GM12801 (cell line): Measurements from ENCODE around the gene SMCO4.

Source experiments
- CTCF ChIP-seq: IDR thresholded peaks from one replicate; pipeline ENCODE4 v1.5.1; 2011; ENCODE audit warnings: control low read depth; ENCODE audit not compliant: insufficient read length; ENCODE audit errors: extremely low read depth

The SMCO4 gene

GRCh38 chr11:93569496-93569895 lies 26.3 kb upstream of the SMCO4 start:
- no peak for TF ChIP-seq CTCF

GRCh38 chr11:93568726-93569125 lies 25.5 kb upstream of the SMCO4 start:
- TF ChIP-seq CTCF, result no peak

GRCh38 chr11:93567401-93567895 lies 24.3 kb upstream of the SMCO4 start:
- TF ChIP-seq CTCF, result no peak

GRCh38 chr11:93564895-93565294 lies 21.7 kb upstream of the SMCO4 start:
- TF ChIP-seq CTCF, result no peak

GRCh38 chr11:93563857-93564256 lies 20.7 kb upstream of the SMCO4 start:
- no peak for TF ChIP-seq CTCF

- TF ChIP-seq CTCF, result no peak
Measured at GRCh38 chr11:93560199-93560932, 17.2 kb upstream of the SMCO4 start.

GRCh38 chr11:93559681-93560080 lies 16.5 kb upstream of the SMCO4 start:
- no peak for TF ChIP-seq CTCF
